Measurements from ENCODE around the gene FAM118B. TPM values are rescaled to one million over a fixed set of nuclear protein-coding genes. Genes with fewer than 3 reads are reported as not detected.

Gene FAM118B
- total RNA-seq, 2 donors from 2014 or later = 16.0 to 16.3 TPM

DNA sequence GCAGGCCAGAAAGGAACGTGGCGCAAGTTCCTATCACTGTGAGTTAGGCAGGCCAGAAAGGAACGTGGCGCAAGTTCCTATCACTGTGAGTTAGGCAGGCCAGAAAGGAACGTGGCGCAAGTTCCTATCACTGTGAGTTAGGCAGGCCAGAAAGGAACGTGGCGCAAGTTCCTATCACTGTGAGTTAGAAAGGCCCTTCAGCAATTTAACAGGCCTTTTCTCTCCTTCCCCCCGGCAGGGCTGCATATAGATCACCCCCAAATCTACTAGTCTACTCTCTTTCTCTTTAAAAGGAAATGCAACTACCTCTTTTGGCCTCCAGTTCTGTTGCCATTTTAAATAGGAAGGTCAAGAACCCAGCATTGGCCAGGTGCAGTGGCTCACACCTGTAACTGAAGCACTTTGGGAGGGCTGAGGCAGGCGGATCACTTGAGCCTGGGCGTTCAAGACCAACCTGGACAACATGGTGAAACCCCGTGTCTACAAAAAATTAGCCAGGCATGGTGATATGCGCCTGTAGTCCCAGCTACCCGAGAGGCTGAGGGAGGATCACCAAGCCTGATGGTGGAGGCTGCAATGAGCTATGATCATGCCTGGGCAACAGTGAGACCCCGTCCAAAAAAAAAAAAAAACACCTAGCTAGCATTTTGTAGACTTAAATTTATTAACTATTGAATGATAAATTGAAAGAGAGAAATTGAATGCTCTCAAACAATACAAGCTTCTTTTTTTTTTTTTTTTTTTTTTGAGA lies 14.9 kb downstream of the FAM118B start:
- Histone ChIP-seq H3K27me3 (no peaks in the 10 kb centered on the region), H3K4me1 (peaks cover 0 to under 1% of the 10 kb centered on the region in 2 donors), H3K9me3 (no peaks in the 10 kb centered on the region), H3K4me3 (no peak overlapping the region), H3K27ac (no peak overlapping the region), H3K36me3 (peaks cover 13% of the 10 kb centered on the region)
- TF ChIP-seq, protein P1, sequence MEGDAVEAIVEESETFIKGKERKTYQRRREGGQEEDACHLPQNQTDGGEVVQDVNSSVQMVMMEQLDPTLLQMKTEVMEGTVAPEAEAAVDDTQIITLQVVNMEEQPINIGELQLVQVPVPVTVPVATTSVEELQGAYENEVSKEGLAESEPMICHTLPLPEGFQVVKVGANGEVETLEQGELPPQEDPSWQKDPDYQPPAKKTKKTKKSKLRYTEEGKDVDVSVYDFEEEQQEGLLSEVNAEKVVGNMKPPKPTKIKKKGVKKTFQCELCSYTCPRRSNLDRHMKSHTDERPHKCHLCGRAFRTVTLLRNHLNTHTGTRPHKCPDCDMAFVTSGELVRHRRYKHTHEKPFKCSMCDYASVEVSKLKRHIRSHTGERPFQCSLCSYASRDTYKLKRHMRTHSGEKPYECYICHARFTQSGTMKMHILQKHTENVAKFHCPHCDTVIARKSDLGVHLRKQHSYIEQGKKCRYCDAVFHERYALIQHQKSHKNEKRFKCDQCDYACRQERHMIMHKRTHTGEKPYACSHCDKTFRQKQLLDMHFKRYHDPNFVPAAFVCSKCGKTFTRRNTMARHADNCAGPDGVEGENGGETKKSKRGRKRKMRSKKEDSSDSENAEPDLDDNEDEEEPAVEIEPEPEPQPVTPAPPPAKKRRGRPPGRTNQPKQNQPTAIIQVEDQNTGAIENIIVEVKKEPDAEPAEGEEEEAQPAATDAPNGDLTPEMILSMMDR (IDR thresholded peaks at IDR 0.05) = no peak
- no peak for DNase-seq (ENCODE audit: low spot score)

DNA sequence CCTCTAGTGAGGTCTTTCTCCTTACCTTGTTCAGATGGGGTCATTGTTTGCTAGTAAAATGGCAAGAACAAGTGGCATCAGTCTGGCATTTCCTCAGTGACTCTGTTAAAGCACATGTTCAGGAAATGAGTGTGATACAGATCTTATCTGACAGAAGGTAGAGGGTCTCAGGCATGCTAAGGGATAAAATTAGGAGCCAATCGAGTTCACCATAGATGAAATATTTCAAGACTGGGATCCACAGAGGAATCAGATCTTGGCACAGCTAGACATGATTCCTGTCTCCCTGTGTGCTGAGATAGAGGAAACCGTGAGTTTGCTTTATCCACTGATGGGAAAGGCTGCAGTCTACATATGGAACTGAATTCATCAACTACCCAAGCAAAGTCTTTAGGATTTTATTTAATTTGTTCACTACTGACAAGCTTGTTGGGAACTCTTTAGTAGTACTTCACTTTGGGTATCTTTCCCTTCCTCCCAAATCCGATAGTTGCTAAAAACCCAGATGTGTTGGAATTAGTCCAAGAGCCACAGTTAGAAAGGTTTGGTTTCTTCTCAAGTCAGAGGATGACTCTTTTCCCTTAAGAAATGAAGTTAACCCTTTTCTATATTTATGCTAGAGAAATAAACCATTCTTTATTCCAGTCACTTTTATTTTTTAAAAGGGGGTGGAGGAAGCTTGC lies 18.4 kb downstream of the FAM118B start:
- no peak overlapping the region for H3K4me3 ChIP-seq
- H3K27ac ChIP-seq = no peak overlapping the region
- H3K27me3 ChIP-seq = no peaks in the 10 kb centered on the region
- DNase-seq (ENCODE audit: low spot score) = no peak
- H3K9me3 ChIP-seq = no peaks in the 10 kb centered on the region
- peaks cover 13% of the 10 kb centered on the region for H3K36me3 ChIP-seq
- TF ChIP-seq, protein P1 (IDR thresholded peaks at IDR 0.05) = no peak
- peaks cover 0 to 6% of the 10 kb centered on the region in 2 donors for H3K4me1 ChIP-seq

DNA sequence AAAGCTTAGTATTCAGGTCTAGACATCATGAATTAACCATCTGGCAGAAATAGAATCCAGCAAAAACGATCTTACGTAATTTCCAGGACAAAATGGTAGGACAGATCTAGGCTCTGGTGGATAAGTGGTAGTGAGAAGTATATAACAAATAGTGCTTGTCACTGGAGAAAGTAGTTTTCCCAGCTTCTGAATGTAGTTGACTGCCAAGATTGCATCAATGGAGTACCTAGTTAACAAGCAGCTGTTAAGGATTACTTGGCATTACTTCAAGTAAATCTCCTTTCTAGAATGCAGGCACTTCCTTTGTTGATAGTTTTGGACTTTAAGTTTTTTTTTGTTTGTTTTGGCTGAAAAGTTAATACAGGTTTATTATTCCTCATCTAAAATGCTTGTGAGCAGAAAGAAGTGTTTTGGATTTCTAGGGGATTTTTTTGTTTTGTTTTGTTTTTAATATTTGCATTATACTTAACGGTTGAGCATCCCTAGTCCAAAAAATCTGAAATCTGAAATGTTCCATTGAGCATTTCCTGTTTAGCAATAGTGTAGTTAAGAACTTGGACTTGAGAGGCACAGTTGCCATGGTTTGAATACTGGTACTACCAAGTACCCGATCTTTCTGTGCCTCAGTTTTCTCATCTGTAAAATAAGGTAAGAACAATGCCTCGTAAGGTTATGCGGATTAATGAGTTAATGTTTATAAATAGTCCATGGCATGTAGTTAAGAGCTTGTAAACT lies 20.3 kb downstream of the FAM118B start:
- TF ChIP-seq, protein P1 (IDR thresholded peaks at IDR 0.05) = no peak
- no peak overlapping the region for H3K27ac ChIP-seq

DNA sequence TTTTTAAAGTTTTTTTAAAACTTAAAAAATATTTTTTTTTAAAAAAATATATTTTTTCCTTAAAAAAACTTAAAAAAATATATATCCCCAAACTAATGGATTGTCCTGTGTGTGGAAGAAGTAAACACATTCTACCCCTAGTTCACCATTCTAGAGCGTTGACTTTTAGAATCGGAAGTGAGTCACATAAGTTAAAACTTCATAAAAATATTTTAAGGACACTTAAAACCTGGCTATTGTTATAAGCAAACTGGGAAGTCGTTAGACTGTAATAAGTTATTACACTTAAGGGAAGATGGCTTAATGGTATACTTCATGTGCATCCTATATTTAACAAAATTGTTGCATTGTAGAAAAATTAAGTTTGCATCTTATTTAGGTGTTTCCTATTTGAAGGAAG lies 21.1 kb downstream of the FAM118B start:
- no peak overlapping the region for H3K27ac ChIP-seq

More for the DNA sequence above, 20.3 kb downstream of the FAM118B start:
- no peak overlapping the region for H3K4me3 ChIP-seq
- no peaks in the 10 kb centered on the region for H3K27me3 ChIP-seq
- H3K36me3 ChIP-seq = peaks cover 18% of the 10 kb centered on the region
- peaks cover 0 to 6% of the 10 kb centered on the region in 2 donors for H3K4me1 ChIP-seq
- no peaks in the 10 kb centered on the region for H3K9me3 ChIP-seq
- no peak for DNase-seq (ENCODE audit: low spot score)

DNA sequence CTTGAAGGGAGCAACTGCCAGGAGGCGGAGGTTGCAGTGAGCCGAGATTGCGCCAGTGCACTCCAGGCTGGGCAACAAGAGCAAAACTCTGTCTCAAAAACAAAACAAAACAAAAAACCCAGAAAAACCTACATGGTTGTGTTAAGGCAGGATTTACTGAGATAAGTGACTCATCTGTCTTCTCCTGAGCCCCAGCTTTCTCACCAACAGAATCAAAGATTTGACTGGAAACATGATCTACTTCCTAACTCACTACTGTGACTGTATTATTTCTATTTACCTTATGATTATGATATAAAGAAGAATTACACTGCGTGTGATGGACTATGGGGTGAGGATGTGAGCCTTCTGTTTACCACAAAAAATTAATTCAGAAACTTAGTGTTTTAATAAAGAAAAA lies 21.8 kb downstream of the FAM118B start:
- Histone ChIP-seq H3K36me3 (peaks cover 23% of the 10 kb centered on the region), H3K27ac (no peak overlapping the region)
- TF ChIP-seq, protein P1 (IDR thresholded peaks at IDR 0.05) = no peak

More for the DNA sequence above, 21.1 kb downstream of the FAM118B start:
- H3K27me3 ChIP-seq = no peaks in the 10 kb centered on the region
- TF ChIP-seq, protein P1 (IDR thresholded peaks at IDR 0.05) = no peak
- H3K4me1 ChIP-seq = peaks cover 0 to 6% of the 10 kb centered on the region in 2 donors
- DNase-seq (ENCODE audit: low spot score) = no peak
- peaks cover 18% of the 10 kb centered on the region for H3K36me3 ChIP-seq
- no peaks in the 10 kb centered on the region for H3K9me3 ChIP-seq
- H3K4me3 ChIP-seq = no peak overlapping the region

More for the DNA sequence above, 21.8 kb downstream of the FAM118B start:
- Histone ChIP-seq H3K4me1 (peaks cover 0 to 6% of the 10 kb centered on the region in 2 donors), H3K4me3 (no peak overlapping the region), H3K27me3 (no peaks in the 10 kb centered on the region), H3K9me3 (no peaks in the 10 kb centered on the region)
- no peak for DNase-seq (ENCODE audit: low spot score)
